Mesenteric fat pad (tissue), 1 donor: ENCODE results near the gene OR4E1. TPM values are rescaled to one million over a fixed set of nuclear protein-coding genes. Genes with fewer than 3 reads are reported as not detected.
"Not testable (repeated sequence)": the region's sequence is repeated elsewhere in the genome, so short reads cannot be mapped to it uniquely, and the experiment has no call there.

ENCODE experiments used
- DNase-seq: peaks from one replicate; pipeline ENCODE4 v3.0.0-alpha.2; 2020; ENCODE audit warnings: low spot score
- total RNA-seq: library from RNA; stranded (reverse); fragmentation: NEBNext Ultra II Directional; extraction: Animal tissue kit (Norgen Biotek cat#: 25700); gene quantifications from one replicate; pipeline ENCODE4 v1.2.1, GENCODE V29; 2021
- donor health status: DM: yes; HTN: yes; CAD: no.

Gene OR4E1
- total RNA-seq, 1 donor from 2014 or later: not detected

DNA sequence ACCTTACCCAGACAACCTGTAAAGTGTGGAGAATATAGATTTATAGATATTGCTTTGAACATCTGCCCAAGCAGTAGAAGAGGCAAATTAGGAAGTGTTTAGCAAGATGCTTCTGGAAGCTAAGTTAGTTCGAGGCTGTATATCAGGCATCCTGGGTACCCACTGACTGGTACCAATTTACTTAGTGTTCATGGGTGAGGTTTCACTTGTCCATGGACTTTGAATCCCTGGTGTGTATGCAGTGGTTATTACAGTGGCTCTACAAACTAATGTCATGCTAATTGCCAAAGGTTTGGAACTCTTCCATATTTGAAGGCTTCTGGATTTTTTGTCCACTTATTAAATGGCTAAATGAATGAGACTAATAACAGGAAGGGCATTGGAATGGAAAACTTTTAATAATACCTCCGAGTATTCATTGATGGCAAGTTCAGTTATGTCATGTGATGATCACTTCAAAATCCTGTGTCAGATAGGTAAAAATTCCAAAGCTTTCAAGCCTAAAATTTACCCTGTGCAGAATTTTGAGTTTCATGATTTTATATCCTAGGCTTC, 20.2 kb downstream of the OR4E1 start, which contains the start of gene OR4E2:
Gene OR4E2, plus strand, starts transcription at position 505 of the 555 bp plus-strand sequence. CDS start 11,248 bp downstream, outside the sequence.
- DNase-seq: no peak

DNA sequence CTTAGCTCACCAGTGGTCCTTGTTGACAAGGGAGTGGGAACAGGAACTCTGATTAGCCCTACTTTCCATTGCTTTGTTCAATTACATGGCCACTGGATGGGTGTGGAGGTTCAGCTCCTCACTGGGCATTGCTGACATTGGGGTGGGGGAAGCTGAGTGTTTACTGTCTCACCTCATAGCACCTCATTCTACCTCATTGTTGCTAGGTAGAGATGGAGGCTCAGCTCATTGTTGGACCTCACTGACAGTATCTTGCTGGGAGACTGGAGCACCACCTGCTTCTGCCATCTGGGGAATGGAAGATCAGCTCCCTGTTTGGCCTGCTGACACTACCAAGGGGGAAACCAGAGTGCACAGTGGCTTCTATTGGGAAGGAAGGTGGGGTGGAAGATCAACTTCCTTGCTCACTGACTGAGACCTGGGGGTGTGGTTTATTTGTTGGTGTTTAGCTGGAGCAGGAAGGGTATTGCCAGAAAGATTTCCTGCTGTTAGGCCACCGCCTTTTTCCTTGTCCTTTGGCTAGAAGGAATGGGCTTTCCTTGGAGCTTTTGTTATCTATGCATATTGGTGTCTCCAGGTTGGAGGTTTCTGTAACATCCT, 21.3 kb downstream of the OR4E1 start:
- no peak for DNase-seq

DNA sequence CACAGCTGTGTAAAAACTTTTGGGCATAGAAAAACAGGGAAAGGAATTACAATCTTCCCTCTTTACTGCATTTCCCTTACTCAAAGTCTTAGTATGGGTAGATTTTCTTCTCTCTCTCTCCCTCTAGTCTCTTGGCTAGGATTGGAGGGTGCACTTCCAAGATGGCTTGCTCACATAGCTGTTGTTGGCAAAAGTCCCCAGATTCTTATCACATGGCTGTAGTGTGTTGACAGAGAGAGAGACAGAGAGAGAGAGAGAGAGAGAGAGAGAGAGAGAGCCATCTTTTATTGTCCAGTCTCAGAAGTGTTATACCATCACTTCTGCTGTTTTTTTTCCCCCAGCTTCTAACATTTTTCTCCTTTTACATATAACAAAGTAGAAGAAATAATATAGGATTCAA, 26.2 kb downstream of the OR4E1 start:
- no peak for DNase-seq

DNA sequence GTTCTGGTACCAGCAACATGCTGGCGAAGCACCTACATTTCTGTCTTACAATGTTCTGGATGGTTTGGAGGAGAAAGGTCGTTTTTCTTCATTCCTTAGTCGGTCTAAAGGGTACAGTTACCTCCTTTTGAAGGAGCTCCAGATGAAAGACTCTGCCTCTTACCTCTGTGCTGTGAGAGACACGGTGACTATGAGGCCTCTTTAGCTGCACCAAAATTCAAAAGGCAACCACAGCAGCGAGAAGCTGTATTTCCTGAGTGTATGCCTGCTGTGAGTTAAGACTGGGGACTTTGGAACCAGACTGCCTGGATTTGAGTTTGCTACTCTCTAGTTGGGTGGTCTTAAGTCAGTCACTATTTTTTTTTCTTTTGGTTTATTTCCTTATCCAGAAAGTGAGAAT, 30.2 kb downstream of the OR4E1 start:
- no peak for DNase-seq

DNA sequence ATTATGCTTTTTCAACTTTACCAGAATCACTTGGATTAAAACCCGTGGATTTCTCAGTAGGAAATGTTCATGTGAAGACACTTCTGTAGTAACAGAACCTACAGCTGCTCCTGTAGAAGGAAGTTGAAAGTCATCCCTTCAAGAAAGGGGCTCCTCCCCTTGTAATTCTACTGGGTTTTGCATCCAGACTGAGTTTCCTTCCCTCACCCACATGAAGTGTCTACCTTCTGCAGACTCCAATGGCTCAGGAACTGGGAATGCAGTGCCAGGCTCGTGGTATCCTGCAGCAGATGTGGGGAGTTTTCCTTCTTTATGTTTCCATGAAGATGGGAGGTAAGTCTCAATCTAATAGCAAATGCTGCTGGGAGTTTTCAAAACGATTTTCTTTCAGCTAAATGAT, 30.9 kb downstream of the OR4E1 start:
- no peak for DNase-seq

DNA sequence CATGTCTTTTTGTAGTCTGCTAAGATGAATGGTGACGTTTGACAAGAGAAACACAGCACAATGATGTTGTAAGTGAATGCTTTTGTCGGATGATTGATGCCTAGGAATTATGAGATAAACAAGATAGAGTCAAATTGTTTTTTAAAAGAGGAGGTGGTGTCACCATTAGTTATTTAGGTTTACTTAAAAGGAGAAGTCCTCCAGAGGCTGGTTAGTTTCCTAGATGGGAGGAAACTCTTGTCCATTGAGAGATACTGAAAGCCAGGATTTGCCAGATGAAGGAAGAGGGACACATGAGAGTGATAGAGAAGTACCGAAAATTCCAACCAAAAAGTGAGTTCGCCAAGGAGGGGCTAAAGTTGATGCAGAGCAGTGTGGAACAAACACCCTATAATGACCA, 38.8 kb downstream of the OR4E1 start, which contains the start of gene OR10G2:
Gene OR10G2, minus strand, starts transcription at position 101 of the 400 bp plus-strand sequence. Its CDS starts 98 bp downstream, at position 3.
- DNase-seq: no peak

DNA sequence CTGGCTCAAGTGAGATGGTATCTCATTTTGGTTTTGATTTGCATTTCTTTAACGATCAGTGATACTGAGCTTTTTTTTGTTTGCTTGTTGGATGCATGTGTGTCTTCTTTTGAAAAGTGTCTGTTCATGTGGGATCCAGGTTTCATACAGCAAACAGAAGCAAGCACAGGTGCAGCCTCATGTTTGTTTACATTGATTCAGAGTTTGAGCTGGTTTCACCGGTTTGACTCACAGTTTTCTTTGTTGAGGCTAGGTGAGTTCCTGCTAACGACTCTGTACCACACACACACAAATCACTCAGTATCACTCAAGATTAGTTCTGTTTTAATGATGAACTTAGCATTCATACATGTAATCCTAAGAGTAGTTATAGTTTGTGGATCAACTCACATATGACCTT, 42.5 kb downstream of the OR4E1 start:
- no peak for DNase-seq

DNA sequence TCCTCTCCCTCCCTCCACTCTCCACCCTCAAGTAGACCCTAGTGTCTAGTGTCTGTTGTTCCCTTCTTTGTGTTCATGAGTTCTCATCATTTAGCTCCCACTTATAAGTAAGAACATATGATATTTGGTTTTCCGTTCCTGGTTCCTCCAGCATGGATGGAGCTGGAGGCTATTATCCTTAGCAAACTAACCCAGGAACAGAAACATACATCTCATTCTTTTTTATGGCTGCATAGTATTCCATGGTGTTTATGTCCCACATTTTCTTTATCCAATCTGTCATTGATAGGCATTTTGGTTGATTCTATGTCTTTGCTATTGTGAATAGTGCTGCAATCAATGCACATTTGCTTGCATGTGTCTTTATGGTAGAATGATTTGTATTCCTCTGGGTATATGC, 43.1 kb downstream of the OR4E1 start:
- DNase-seq: not testable (repeated sequence)

DNA sequence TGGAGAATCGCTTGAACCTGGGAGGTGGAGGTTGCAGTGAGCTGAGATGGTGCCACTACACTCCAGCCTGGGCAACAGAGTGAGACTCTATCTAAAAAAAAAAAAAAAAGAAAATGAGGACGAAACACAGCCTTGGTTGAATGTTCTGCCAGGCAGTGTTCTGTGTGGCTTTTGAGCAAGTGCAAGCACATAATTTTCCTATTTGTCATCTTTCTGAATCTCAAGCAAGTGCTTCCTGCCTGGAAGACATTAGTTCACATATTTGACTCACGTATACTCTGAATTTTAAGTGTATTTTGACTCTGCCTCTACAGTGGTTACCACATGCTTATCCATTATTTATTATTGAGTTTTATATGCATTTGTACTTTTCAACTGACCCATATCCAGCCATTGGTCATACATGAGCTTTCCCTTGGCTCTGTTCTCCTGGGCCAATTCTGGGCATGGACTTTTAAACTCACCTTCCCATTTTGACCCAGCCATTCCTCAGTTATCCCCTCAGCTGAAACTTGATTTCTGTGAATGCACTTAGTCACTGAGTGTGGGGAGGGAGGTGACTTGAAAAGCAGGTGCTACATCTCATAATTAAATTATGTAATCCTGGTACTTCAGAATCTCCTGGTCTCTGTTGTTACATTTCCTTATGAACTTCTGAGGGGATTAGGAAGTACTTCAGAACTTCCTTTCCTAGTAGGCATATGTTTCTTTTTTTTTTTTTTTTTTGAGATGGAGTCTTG, 47.0 kb downstream of the OR4E1 start:
- no peak for DNase-seq

Other genes starting within 250 kb of the OR4E1 start
- gene CHD8, start 217.7 kb downstream of the OR4E1 start, total RNA-seq: 60.9 TPM
- gene RAB2B, start 196.9 kb downstream of the OR4E1 start, total RNA-seq: 24.2 TPM
- 85.0 TPM for gene TOX4, start 196.6 kb downstream of the OR4E1 start, total RNA-seq
- 37.0 TPM for gene METTL3, start 162.5 kb downstream of the OR4E1 start, total RNA-seq
- 2.6 TPM for gene SALL2, start 147.5 kb downstream of the OR4E1 start, total RNA-seq
- not detected for gene OR10G3, start 93.7 kb downstream of the OR4E1 start, total RNA-seq
- gene OR10G2, start 38.9 kb downstream of the OR4E1 start, total RNA-seq: not detected
- gene OR4E2, start 20.0 kb downstream of the OR4E1 start, total RNA-seq: not detected